ENCODE results near the gene PALM3. TPM values are rescaled to one million over a fixed set of nuclear protein-coding genes. Genes with fewer than 3 reads are reported as not detected.

The PALM3 gene
- total and polyA plus RNA-seq, 2 experiments from 2014 or later, result 2.1 to 3.4 TPM

GRCh38 chr19:14063105-14063504, 1.2 kb upstream of the PALM3 start:
- no peak for TF ChIP-seq CTCF (IDR thresholded peaks at IDR 0.05; ENCODE audit: poor library complexity)
- no peak for TF ChIP-seq EZH2phosphoT487 (IDR thresholded peaks at IDR 0.05; ENCODE audit: low read depth, severe bottlenecking, unreplicated experiment)
- TF ChIP-seq EZH2 (IDR thresholded peaks at IDR 0.05; ENCODE audit: borderline replicate concordance), result no peak
- Histone ChIP-seq H3K36me3 (replicated peaks; ENCODE audit: insufficient read depth, low read depth) (no peaks in the 10 kb centered on the region), H3K4me3 (no peak overlapping the region), H3K9me3 (ENCODE audit: low read depth) (no peaks in the 10 kb centered on the region), H3K4me2 (no peak overlapping the region), H3K9me2 (replicated peaks; ENCODE audit: insufficient read depth) (no peaks in the 10 kb centered on the region), H3K27me3 (peaks cover 11% of the 10 kb centered on the region), H4K20me1 (ENCODE audit: insufficient read depth, poor library complexity, severe bottlenecking) (no peaks in the 10 kb centered on the region), H3K79me2 (no peaks in the 10 kb centered on the region), H2AFZ (no peak overlapping the region), H3K4me1 (ENCODE audit: insufficient read depth) (peaks cover under 1% of the 10 kb centered on the region), H3K27ac (no peak overlapping the region)
- WGBS (ENCODE audit: low lambda C conversion rate, missing lambda C conversion rate), result 89% methylated on average over 7 of the region's 7 CpGs
- DNase-seq (ENCODE audit: low spot score), result no peak

GRCh38 chr19:14062558-14062855, 631 bp upstream of the PALM3 start:
- TF ChIP-seq CTCF (IDR thresholded peaks at IDR 0.05; ENCODE audit: poor library complexity), result no peak
- TF ChIP-seq EZH2 (IDR thresholded peaks at IDR 0.05; ENCODE audit: borderline replicate concordance), result no peak
- TF ChIP-seq EZH2phosphoT487 (IDR thresholded peaks at IDR 0.05; ENCODE audit: low read depth, severe bottlenecking, unreplicated experiment), result no peak
- Histone ChIP-seq H3K27ac (no peak overlapping the region), H3K27me3 (peaks cover 16% of the 10 kb centered on the region), H4K20me1 (ENCODE audit: insufficient read depth, poor library complexity, severe bottlenecking) (no peaks in the 10 kb centered on the region), H3K4me2 (no peak overlapping the region), H3K79me2 (no peaks in the 10 kb centered on the region), H3K4me3 (no peak overlapping the region), H3K9me2 (replicated peaks; ENCODE audit: insufficient read depth) (no peaks in the 10 kb centered on the region), H2AFZ (no peak overlapping the region), H3K36me3 (replicated peaks; ENCODE audit: insufficient read depth, low read depth) (no peaks in the 10 kb centered on the region), H3K9me3 (ENCODE audit: low read depth) (no peaks in the 10 kb centered on the region), H3K4me1 (ENCODE audit: insufficient read depth) (peaks cover 5% of the 10 kb centered on the region)
- DNase-seq (ENCODE audit: low spot score), result no peak
- WGBS (ENCODE audit: low lambda C conversion rate, missing lambda C conversion rate), result 85% methylated on average over 5 of the region's 5 CpGs

- peak; percentile 52 for DNase-seq (ENCODE audit: low spot score)
- Histone ChIP-seq H3K4me3 (no peak overlapping the region), H2AFZ (no peak overlapping the region), H3K27ac (peak overlapping the region; percentile 20), H3K27me3 (peaks cover 16% of the 10 kb centered on the region), H3K4me1 (ENCODE audit: insufficient read depth) (peaks cover 5% of the 10 kb centered on the region), H3K4me2 (peak overlapping the region; percentile 63), H3K79me2 (no peaks in the 10 kb centered on the region), H3K9me2 (replicated peaks; ENCODE audit: insufficient read depth) (no peaks in the 10 kb centered on the region), H3K36me3 (replicated peaks; ENCODE audit: insufficient read depth, low read depth) (no peaks in the 10 kb centered on the region), H4K20me1 (ENCODE audit: insufficient read depth, poor library complexity, severe bottlenecking) (no peaks in the 10 kb centered on the region), H3K9me3 (ENCODE audit: low read depth) (no peaks in the 10 kb centered on the region)
- TF ChIP-seq EZH2 (IDR thresholded peaks at IDR 0.05; ENCODE audit: borderline replicate concordance) (no peak), CTCF (IDR thresholded peaks at IDR 0.05; ENCODE audit: poor library complexity) (no peak), EZH2phosphoT487 (IDR thresholded peaks at IDR 0.05; ENCODE audit: low read depth, severe bottlenecking, unreplicated experiment) (no peak)
- 50% methylated on average over 9 of the region's 9 CpGs for WGBS (ENCODE audit: low lambda C conversion rate, missing lambda C conversion rate)
Measured at GRCh38 chr19:14061081-14061749, 661 bp downstream of the PALM3 start.

Measured in hepatocyte (in vitro differentiated cells).